H1 (cell line): ENCODE data around the gene LYRM4. TPM values are rescaled to one million over a fixed set of nuclear protein-coding genes. Genes with fewer than 3 reads are reported as not detected.

Experiments
- CTCF ChIA-PET: fragments of 300-600 bp; sonication (Branson Sonifier 250); formaldehyde crosslinking; loops from one replicate; lab custom pipeline; 2021; ENCODE audit not compliant: partially characterized antibody; lab: Charles Lee
- POLR2A ChIA-PET: fragments of 300-600 bp; sonication (Branson Sonifier 250); formaldehyde crosslinking; loops from one replicate; lab custom pipeline; 2021; ENCODE audit warnings: inconsistent platforms; ENCODE audit not compliant: partially characterized antibody; lab: Charles Lee
- DNase-seq, 2 experiments: peaks; one replicate each; pipeline versions ENCODE4 v3.0.0 to v3.0.0-alpha.2; 2010 to 2022; ENCODE audit warnings: low spot score in 2 of 2, low read depth in 1 of 2, mixed read lengths in 1 of 2
- FAIRE-seq: peaks from 2 replicates; lab custom pipeline; 2011; peaks lifted over from hg19 to GRCh38; lab: Jason Lieb, UNC
- H2AFZ ChIP-seq: 2 replicates; pipeline ENCODE4 v1.8.1; 2012; ENCODE audit warnings: low read length, inconsistent platforms
- H2AK5ac ChIP-seq: 2 replicates; pipeline ENCODE4 v1.6.1; 2013; ENCODE audit warnings: low read depth, low read length
- H2BK120ac ChIP-seq: replicated peaks from 2 replicates; pipeline ENCODE3; 2013; ENCODE audit warnings: low read depth, low read length, inconsistent platforms
- H2BK12ac ChIP-seq: 2 replicates; pipeline ENCODE4 v1.6.1; 2013; ENCODE audit warnings: low read depth, low read length
- H2BK15ac ChIP-seq: 2 replicates; pipeline ENCODE4 v1.6.1; 2013; ENCODE audit warnings: low read length
- H2BK20ac ChIP-seq: 2 replicates; pipeline ENCODE4 v1.6.1; 2013; ENCODE audit warnings: low read length
- H2BK5ac ChIP-seq: 2 replicates; pipeline ENCODE4 v1.6.1; 2013; ENCODE audit warnings: low read depth, low read length
- H3K14ac ChIP-seq: 2 replicates; pipeline ENCODE4 v1.6.1; 2013; ENCODE audit warnings: inconsistent platforms; ENCODE audit not compliant: insufficient read length
- H3K18ac ChIP-seq: 2 replicates; pipeline ENCODE4 v1.6.1; 2013; ENCODE audit warnings: low read length; ENCODE audit errors: extremely low read depth
- H3K23ac ChIP-seq: 2 replicates; pipeline ENCODE4 v1.6.1; 2013; ENCODE audit warnings: inconsistent platforms; ENCODE audit not compliant: insufficient read length
- H3K23me2 ChIP-seq: 2 replicates; pipeline ENCODE4 v1.6.1; 2013; ENCODE audit warnings: low read depth, low read length
- H3K27ac ChIP-seq: 2 replicates; pipeline ENCODE4 v1.6.1; 2011; ENCODE audit warnings: low read depth, low read length, inconsistent platforms
- H3K27me3 ChIP-seq, 4 experiments: replicated peaks in 1 of 4; 1 replicate in 1 of 4; 2 replicates in 3 of 4; pipeline versions ENCODE4 v1.6.1 to v1.8.1; 2011 to 2013; ENCODE audit warnings: low read length in 3 of 4, mild to moderate bottlenecking in 3 of 4, inconsistent platforms in 2 of 4, mixed read lengths in 2 of 4, moderate library complexity in 1 of 4; ENCODE audit not compliant: control insufficient read depth in 3 of 4, insufficient read depth in 3 of 4; ENCODE audit errors: extremely low read depth in 1 of 4
- H3K36me3 ChIP-seq, 4 experiments: 2 replicates each; pipeline versions ENCODE4 v1.6.1 to v1.8.1; 2011 to 2013; ENCODE audit warnings: mild to moderate bottlenecking in 4 of 4, low read length in 3 of 4, moderate library complexity in 2 of 4, control low read depth in 1 of 4, inconsistent platforms in 1 of 4; ENCODE audit not compliant: insufficient read depth in 4 of 4, control insufficient read depth in 2 of 4
- H3K4ac ChIP-seq: replicated peaks from 2 replicates; pipeline ENCODE3; 2013; ENCODE audit warnings: low read length, low read depth, mixed read lengths, inconsistent platforms; ENCODE audit not compliant: insufficient read length
- H3K4me1 ChIP-seq, 4 experiments: replicated peaks in 1 of 4; 1 replicate in 1 of 4; 2 replicates in 3 of 4; pipeline versions ENCODE4 v1.6.1 to v1.8.1; 2011 to 2013; ENCODE audit warnings: low read length in 3 of 4, inconsistent platforms in 2 of 4, mixed read lengths in 1 of 4; ENCODE audit not compliant: insufficient read depth in 4 of 4, control insufficient read depth in 3 of 4
- H3K4me2 ChIP-seq, 2 experiments: 2 replicates each; pipeline versions ENCODE4 v1.6.1 to v1.8.1; 2011 to 2013; ENCODE audit warnings: low read depth in 2 of 2, low read length in 2 of 2, control low read depth in 1 of 2, inconsistent platforms in 1 of 2, mild to moderate bottlenecking in 1 of 2; ENCODE audit not compliant: insufficient read depth in 1 of 2
- H3K4me3 ChIP-seq, 4 experiments: fragments of 200-600, 300-600 bp in 1 of 4; sonication (generic), shearing (Covaris generic), sonication (Bioruptor Twin) in 1 of 4; 2 replicates each; pipeline versions ENCODE4 v1.5.1 to v1.8.1; 2011 to 2016; ENCODE audit warnings: low read length in 4 of 4, low read depth in 3 of 4, control low read depth in 2 of 4, inconsistent platforms in 2 of 4, mild to moderate bottlenecking in 2 of 4, mixed read lengths in 1 of 4, moderate library complexity in 1 of 4; ENCODE audit not compliant: insufficient read depth in 2 of 4; ENCODE audit errors: extremely low read depth in 1 of 4
- H3K56ac ChIP-seq: replicated peaks from 2 replicates; pipeline ENCODE3; 2013; ENCODE audit warnings: low read depth, mild to moderate bottlenecking, mixed read lengths, low read length, inconsistent platforms; ENCODE audit not compliant: insufficient read length
- H3K79me1 ChIP-seq: 2 replicates; pipeline ENCODE4 v1.6.1; 2013; ENCODE audit warnings: low read depth, low read length, control low read depth
- H3K79me2 ChIP-seq, 2 experiments: 2 replicates each; pipeline versions ENCODE4 v1.6.1 to v1.8.1; 2012 to 2013; ENCODE audit warnings: low read length in 2 of 2, mild to moderate bottlenecking in 2 of 2, inconsistent platforms in 1 of 2; ENCODE audit not compliant: insufficient read depth in 2 of 2, control insufficient read depth in 1 of 2
- H3K9ac ChIP-seq, 4 experiments: replicated peaks in 1 of 4; 1 replicate in 1 of 4; 2 replicates in 3 of 4; pipeline versions ENCODE4 v1.6.1 to v1.8.1; 2011 to 2013; ENCODE audit warnings: low read depth in 3 of 4, low read length in 3 of 4, control low read depth in 2 of 4, mild to moderate bottlenecking in 2 of 4, moderate library complexity in 2 of 4, inconsistent platforms in 1 of 4; ENCODE audit errors: extremely low read depth in 1 of 4
- H3K9me3 ChIP-seq, 2 experiments: 2 replicates each; pipeline versions ENCODE4 v1.6.1 to v1.8.1; 2012 to 2013; ENCODE audit warnings: mild to moderate bottlenecking in 2 of 2, moderate library complexity in 2 of 2, control low read depth in 1 of 2, inconsistent platforms in 1 of 2, low read depth in 1 of 2, low read length in 1 of 2, mixed read lengths in 1 of 2; ENCODE audit not compliant: insufficient read depth in 2 of 2
- H4K20me1 ChIP-seq, 2 experiments: replicated peaks in 1 of 2; 2 replicates each; pipeline versions ENCODE3 to v1.8.1; 2011 to 2013; ENCODE audit warnings: inconsistent platforms in 2 of 2, low read length in 2 of 2, mild to moderate bottlenecking in 1 of 2; ENCODE audit not compliant: insufficient read depth in 2 of 2, control insufficient read depth in 1 of 2
- H4K5ac ChIP-seq: 2 replicates; pipeline ENCODE4 v1.6.1; 2013; ENCODE audit warnings: low read length, low read depth, mixed read lengths, inconsistent platforms; ENCODE audit not compliant: insufficient read length
- H4K8ac ChIP-seq: 2 replicates; pipeline ENCODE4 v1.8.0; 2013; ENCODE audit warnings: mild to moderate bottlenecking, moderate library complexity, low read length, inconsistent platforms; ENCODE audit not compliant: insufficient read depth; ENCODE audit errors: extremely low read depth
- H4K91ac ChIP-seq: replicated peaks from 2 replicates; pipeline ENCODE3; 2013; ENCODE audit warnings: low read length, mixed read lengths, inconsistent platforms; ENCODE audit not compliant: insufficient read length
- ASH2L ChIP-seq: fragments of 200-600, 300-600 bp; sonication (generic); IDR thresholded peaks from one replicate; pipeline ENCODE4 v1.7.1; 2017; ENCODE audit warnings: low read length
- KDM5A ChIP-seq: fragments of 200-600 bp; IDR thresholded peaks from 2 replicates; pipeline ENCODE4 v1.7.1; 2012; ENCODE audit warnings: mild to moderate bottlenecking, low read length, inconsistent platforms, mixed read lengths
- RXRA ChIP-seq: IDR thresholded peaks from 2 replicates; pipeline ENCODE4 v1.6.1; 2011; ENCODE audit warnings: low read depth, mild to moderate bottlenecking, low read length, moderate library complexity; ENCODE audit not compliant: insufficient read depth
- SIRT6 ChIP-seq: IDR thresholded peaks from one replicate; pipeline ENCODE4 v1.7.1; 2012; ENCODE audit warnings: low read length, inconsistent platforms
- SP4 ChIP-seq: IDR thresholded peaks from 2 replicates; pipeline ENCODE4 v1.6.1; 2012; ENCODE audit warnings: low read length, inconsistent platforms
- SRF ChIP-seq: IDR thresholded peaks from 2 replicates; pipeline ENCODE4 v1.6.1; 2011; ENCODE audit warnings: mild to moderate bottlenecking, low read depth, low read length, moderate library complexity
- WGBS, 2 experiments: shearing (Covaris generic) in 1 of 2; methylation state at CpG; one replicate each; pipeline versions ENCODE4 v1.1.6 to v1.1.7; 2013 to 2015; ENCODE audit warnings: low lambda C conversion rate in 2 of 2, mixed read lengths in 2 of 2, inconsistent platforms in 1 of 2, low coverage in 1 of 2, missing lambda C conversion rate in 1 of 2; ENCODE audit not compliant: insufficient replicate concordance in 2 of 2, insufficient coverage in 1 of 2, insufficient read length in 1 of 2; ENCODE audit errors: extremely low coverage in 1 of 2, missing lambda C conversion rate in 1 of 2; 5-methylcytosine and 5-hydroxymethylcytosine counted together
- polyA plus RNA-seq, 7 experiments: library from polyadenylated mRNA; depleted of rRNA in 3 of 7; stranded (reverse) in 5 of 7; unstranded in 2 of 7; fragments of >200 nt in 5 of 7; fragments of 200-250 nt in 2 of 7; gene quantifications; 1 replicate in 5 of 7; 2 replicates in 1 of 7; 4 replicates in 1 of 7; pipeline versions ENCODE4 v1.2.1 to v1.2.3, GENCODE V29; 2011 to 2013; ENCODE audit warnings: missing spikeins in 2 of 7, mixed read lengths in 2 of 7
- total RNA-seq: library from RNA; stranded (reverse); fragmentation: NEBNext Ultra II Directional; extraction: Animal tissue kit (Norgen Biotek cat#: 25700); gene quantifications from 2 replicates; pipeline ENCODE4 v1.2.1, GENCODE V29; 2021

The LYRM4 gene
- total and polyA plus RNA-seq, 2 of the 8 experiments (the other 6 are each of a cell fraction or from before 2014, with no cell fraction given), result 56.6 to 62.8 TPM

- Histone ChIP-seq H3K23ac (no peak overlapping the region), H3K79me1 (no peaks in the 10 kb centered on the region), H3K18ac (no peak overlapping the region), H2AK5ac (no peak overlapping the region), H3K14ac (no peak overlapping the region), H3K27ac (no peak overlapping the region), H3K9me3 (no peaks in the 10 kb centered on the region), H4K91ac (no peak overlapping the region), H3K9ac (no peak overlapping the region), H4K8ac (no peak overlapping the region), H3K4ac (no peak overlapping the region), H2BK12ac (no peak overlapping the region), H2AFZ (no peak overlapping the region), H2BK20ac (no peak overlapping the region), H3K4me2 (no peak overlapping the region), H2BK120ac (no peak overlapping the region), H3K79me2 (peaks cover 0 to 4% of the 10 kb centered on the region in 2 experiments; a peak in 1 of 4 replicates), H3K4me1 (no peaks in the 10 kb centered on the region; a peak in 1 of 7 replicates), H3K36me3 (no peaks in the 10 kb centered on the region), H2BK15ac (no peak overlapping the region), H3K4me3 (no peak overlapping the region), H3K23me2 (no peaks in the 10 kb centered on the region), H3K27me3 (no peaks in the 10 kb centered on the region), H2BK5ac (no peak overlapping the region), H3K56ac (no peak overlapping the region), H4K20me1 (peaks cover 0 to 2% of the 10 kb centered on the region in 2 experiments), H4K5ac (no peak overlapping the region)
- WGBS, 2 experiments, result 91% methylated on average over 8 of the region's 8 CpGs; no CpG with 5 or more reads in 1 of the 2 experiments
- FAIRE-seq (no peak), DNase-seq (no peak)
- ChIA-PET CTCF (interaction anchor here (1.0 to 10.6 kb wide), 26 partner anchors 8 to 168 kb away, joined by 3 to 126 read pairs (median 6); no protein-coding TSS in a partner anchor), POLR2A (interaction anchor here (1.1 to 1.3 kb wide), 2 partner anchors 16 to 44 kb away, joined by 3 read pairs; no protein-coding TSS in a partner anchor)
- TF ChIP-seq SIRT6 (no peak), RXRA (no peak), KDM5A (no peak), ASH2L (no peak), SP4 (no peak), SRF (no peak)
These were observed 42.9 kb upstream of the LYRM4 start for GRCh38 chr6:5303682-5304081.
